PC-3 (cell line): Measurements from ENCODE around the gene LACRT. TPM values are rescaled to one million over a fixed set of nuclear protein-coding genes. Genes with fewer than 3 reads are reported as not detected.

ENCODE experiments used
- ATAC-seq: fragments of 200-7000 bp; cut with Tn5 transposase; 2 replicates; pipeline ENCODE4 v1.9.1; 2020; ENCODE audit warnings: mild to moderate bottlenecking, moderate library complexity
- BruUV-seq: library from RNA; stranded (reverse); fragments of 400-500 nt; replicated peaks from 2 replicates; lab custom pipeline; 2021; lab: Mats Ljungman, UMichigan
- CTCF ChIA-PET: fragments of 300-600 bp; sonication (Branson Sonifier 250); formaldehyde crosslinking; loops from one replicate; lab custom pipeline; 2022; ENCODE audit warnings: antibody characterized with exemption; lab: Charles Lee
- POLR2A ChIA-PET: fragments of 300-600 bp; sonication (Branson Sonifier 250); formaldehyde crosslinking; loops from one replicate; lab custom pipeline; 2022; ENCODE audit warnings: antibody characterized with exemption; ENCODE audit not compliant: unreplicated experiment; lab: Charles Lee
- DNase-seq: peaks from one replicate; pipeline ENCODE4 v3.0.0-alpha.2; 2015
- H2AFZ ChIP-seq: fragments of 300-600 bp; sonication (generic); 2 replicates; pipeline ENCODE4 v1.6.0; 2016; ENCODE audit warnings: antibody characterized with exemption, low read length
- H3F3A ChIP-seq: fragments of 300-600 bp; sonication (generic); one replicate; pipeline ENCODE4 v1.6.0; 2017; ENCODE audit warnings: antibody characterized with exemption, low read length, control low read depth, mild to moderate bottlenecking; ENCODE audit not compliant: unreplicated experiment
- H3K27ac ChIP-seq: fragments of 300-600 bp; sonication (generic); 2 replicates; pipeline ENCODE4 v1.5.1; 2016; ENCODE audit warnings: mild to moderate bottlenecking, low read length
- H3K27me3 ChIP-seq: fragments of 300-600 bp; sonication (generic); 2 replicates; pipeline ENCODE4 v1.6.1; 2016; ENCODE audit warnings: low read length, mixed read lengths
- H3K36me3 ChIP-seq: fragments of 300-600 bp; sonication (generic); 2 replicates; pipeline ENCODE4 v1.6.1; 2016; ENCODE audit warnings: low read depth, mixed run types, low read length, mixed read lengths
- H3K4me1 ChIP-seq: fragments of 300-600 bp; sonication (generic); 2 replicates; pipeline ENCODE4 v1.5.1; 2016; ENCODE audit warnings: low read length; ENCODE audit not compliant: insufficient read depth
- H3K4me2 ChIP-seq: fragments of 300-600 bp; sonication (generic); 2 replicates; pipeline ENCODE4 v1.6.0; 2016; ENCODE audit warnings: low read length
- H3K4me3 ChIP-seq: fragments of 300-600 bp; sonication (generic); 2 replicates; pipeline ENCODE4 v1.5.1; 2016; ENCODE audit warnings: mild to moderate bottlenecking, low read length, mixed read lengths
- H3K79me2 ChIP-seq: fragments of 300-600 bp; sonication (generic); 2 replicates; pipeline ENCODE4 v1.6.1; 2017; ENCODE audit warnings: low read length, mixed read lengths
- H3K9ac ChIP-seq: fragments of 300-600 bp; sonication (generic); 2 replicates; pipeline ENCODE4 v1.6.0; 2016; ENCODE audit warnings: mild to moderate bottlenecking, low read length
- H3K9me2 ChIP-seq: fragments of 300-600 bp; sonication (generic); replicated peaks from 2 replicates; pipeline ENCODE4 v1.6.1; 2016; ENCODE audit warnings: mixed run types, low read length, mixed read lengths
- H3K9me3 ChIP-seq: fragments of 300-600 bp; sonication (generic); 2 replicates; pipeline ENCODE4 v1.6.1; 2016; ENCODE audit warnings: low read length, mixed read lengths
- H4K20me1 ChIP-seq: fragments of 300-600 bp; sonication (generic); 2 replicates; pipeline ENCODE4 v1.6.1; 2016; ENCODE audit warnings: low read length, mixed read lengths
- EZH2 ChIP-seq: fragments of 300-600 bp; sonication (generic); IDR thresholded peaks from one replicate; pipeline ENCODE4 v1.6.1; 2017; ENCODE audit warnings: antibody characterized with exemption, mild to moderate bottlenecking, low read length; ENCODE audit not compliant: unreplicated experiment
- EZH2phosphoT487 ChIP-seq: fragments of 300-600 bp; sonication (generic); IDR thresholded peaks from 2 replicates; pipeline ENCODE4 v1.6.1; 2018; ENCODE audit warnings: mild to moderate bottlenecking, antibody characterized with exemption, low read length, borderline replicate concordance
- intact Hi-C: fragments of 100-400 bp; cut with micrococcal nuclease; formaldehyde crosslinking; loops from 2 replicates; pipeline ENCODE4 v1.9.0; 2023
- total RNA-seq: library from RNA; depleted of rRNA; stranded (reverse); fragments of >200 nt; gene quantifications from 2 replicates; pipeline ENCODE4 v1.2.3, GENCODE V29; 2014
- TF ChIP-seq, protein P1 (sequence below): fragments of 300-600 bp; sonication (generic); conservative IDR thresholded peaks from 2 replicates; pipeline ENCODE4 v1.5.1; 2017; ENCODE audit warnings: antibody characterized with exemption, low read depth, mild to moderate bottlenecking, low read length

The LACRT gene
- total RNA-seq, 1 experiment from 2014 or later: not detected

DNA sequence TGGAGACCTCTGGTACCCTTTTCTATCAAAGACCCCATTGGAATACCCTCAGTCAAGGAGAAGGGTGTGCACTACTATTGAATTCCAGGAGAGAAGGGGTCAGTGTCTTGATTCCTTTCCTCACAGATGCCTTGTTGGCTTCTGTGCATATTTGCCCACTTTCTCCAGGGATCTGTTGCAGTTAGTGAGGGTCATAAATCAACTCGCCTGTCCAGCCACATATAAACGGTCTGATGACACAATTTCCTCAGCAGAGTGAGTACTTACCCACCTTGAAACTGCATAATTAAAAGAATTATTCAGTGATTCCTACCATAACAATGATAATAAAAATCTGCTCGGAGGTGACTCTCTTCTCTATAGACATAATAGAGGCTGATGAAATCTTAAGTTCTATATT lies 27.3 kb upstream of the LACRT start:
- H3F3A ChIP-seq: no peaks in the 10 kb centered on the region
- no peaks in the 10 kb centered on the region for H3K9me2 ChIP-seq
- H2AFZ ChIP-seq: no peak overlapping the region
- ATAC-seq (no peak), DNase-seq (no peak)
- no peak for TF ChIP-seq EZH2
- TF ChIP-seq, protein P1, sequence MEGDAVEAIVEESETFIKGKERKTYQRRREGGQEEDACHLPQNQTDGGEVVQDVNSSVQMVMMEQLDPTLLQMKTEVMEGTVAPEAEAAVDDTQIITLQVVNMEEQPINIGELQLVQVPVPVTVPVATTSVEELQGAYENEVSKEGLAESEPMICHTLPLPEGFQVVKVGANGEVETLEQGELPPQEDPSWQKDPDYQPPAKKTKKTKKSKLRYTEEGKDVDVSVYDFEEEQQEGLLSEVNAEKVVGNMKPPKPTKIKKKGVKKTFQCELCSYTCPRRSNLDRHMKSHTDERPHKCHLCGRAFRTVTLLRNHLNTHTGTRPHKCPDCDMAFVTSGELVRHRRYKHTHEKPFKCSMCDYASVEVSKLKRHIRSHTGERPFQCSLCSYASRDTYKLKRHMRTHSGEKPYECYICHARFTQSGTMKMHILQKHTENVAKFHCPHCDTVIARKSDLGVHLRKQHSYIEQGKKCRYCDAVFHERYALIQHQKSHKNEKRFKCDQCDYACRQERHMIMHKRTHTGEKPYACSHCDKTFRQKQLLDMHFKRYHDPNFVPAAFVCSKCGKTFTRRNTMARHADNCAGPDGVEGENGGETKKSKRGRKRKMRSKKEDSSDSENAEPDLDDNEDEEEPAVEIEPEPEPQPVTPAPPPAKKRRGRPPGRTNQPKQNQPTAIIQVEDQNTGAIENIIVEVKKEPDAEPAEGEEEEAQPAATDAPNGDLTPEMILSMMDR: no peak
- no peak for TF ChIP-seq EZH2phosphoT487
- intact Hi-C loops: no loop called here
- POLR2A ChIA-PET: no interaction called here
- no peak overlapping the region for H3K27ac ChIP-seq
- H3K9ac ChIP-seq: no peak overlapping the region
- H3K4me2 ChIP-seq: no peak overlapping the region
- H3K9me3 ChIP-seq: no peaks in the 10 kb centered on the region
- H3K36me3 ChIP-seq: no peaks in the 10 kb centered on the region
- BruUV-seq: no TSS peak
- peaks cover 40% of the 10 kb centered on the region for H3K27me3 ChIP-seq
- H3K79me2 ChIP-seq: no peaks in the 10 kb centered on the region
- H4K20me1 ChIP-seq: no peaks in the 10 kb centered on the region
- H3K4me3 ChIP-seq: no peak overlapping the region
- no peaks in the 10 kb centered on the region for H3K4me1 ChIP-seq
- CTCF ChIA-PET: no interaction called here

DNA sequence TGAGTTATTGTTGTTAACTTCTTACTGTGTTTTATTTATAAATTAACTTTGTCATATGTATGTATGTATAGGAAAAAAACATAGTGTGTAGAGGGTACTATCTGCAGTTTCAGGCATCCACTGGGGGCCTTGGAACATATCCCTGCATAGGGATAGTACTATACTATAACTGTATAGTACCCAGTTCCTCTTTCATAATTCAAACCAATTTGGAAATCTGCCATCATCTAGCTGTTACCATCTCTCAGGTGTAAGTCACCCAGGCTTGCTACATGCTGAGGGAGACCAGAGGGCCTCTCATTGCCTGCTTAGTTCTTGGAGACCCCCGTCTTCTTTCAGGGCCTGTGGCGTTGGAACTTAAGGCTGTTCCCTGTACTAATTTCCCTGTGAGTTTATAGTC lies 26.4 kb upstream of the LACRT start:
- no peak overlapping the region for H2AFZ ChIP-seq
- CTCF ChIA-PET: no interaction called here

DNA sequence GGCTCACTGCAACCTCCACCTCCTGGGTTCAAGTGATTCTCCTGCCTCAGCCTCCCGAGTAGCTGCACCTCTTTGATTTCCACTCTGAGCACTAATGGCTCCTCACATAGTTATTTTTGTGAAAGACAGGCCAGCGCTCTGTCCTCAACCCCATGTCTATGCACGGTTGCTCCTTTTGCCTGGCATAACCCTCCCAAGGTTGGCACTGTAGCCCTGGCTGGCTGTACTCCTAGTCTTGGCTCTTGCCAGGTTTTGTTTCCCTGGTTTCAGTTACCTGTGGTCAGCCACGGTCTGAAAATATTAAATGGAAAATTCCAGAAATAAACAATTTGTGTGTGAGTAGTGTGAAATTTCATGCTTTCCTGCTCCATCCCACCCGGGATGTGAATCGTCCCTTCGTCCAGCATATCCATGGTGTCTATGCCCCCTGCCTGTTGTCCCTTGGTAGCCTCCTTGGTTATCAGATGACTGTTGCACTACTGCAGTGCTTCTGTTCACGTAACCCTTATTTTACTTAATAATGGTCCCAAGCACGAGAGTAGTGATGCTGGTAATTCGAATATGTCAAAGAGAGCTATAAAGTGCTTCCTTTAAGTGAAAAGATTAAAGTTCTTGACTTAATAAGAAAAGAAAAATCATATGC lies 25.7 kb upstream of the LACRT start:
- Histone ChIP-seq H3K79me2 (no peaks in the 10 kb centered on the region), H3K9me3 (no peaks in the 10 kb centered on the region), H3K4me1 (no peaks in the 10 kb centered on the region), H3K9ac (no peak overlapping the region), H3K4me2 (no peak overlapping the region), H3K36me3 (no peaks in the 10 kb centered on the region), H4K20me1 (no peaks in the 10 kb centered on the region), H3K27ac (no peak overlapping the region), H3K4me3 (no peak overlapping the region), H3K9me2 (no peaks in the 10 kb centered on the region), H3F3A (no peaks in the 10 kb centered on the region), H2AFZ (no peak overlapping the region), H3K27me3 (peaks cover 46% of the 10 kb centered on the region)
- ChIA-PET POLR2A (no interaction called here), CTCF (no interaction called here)
- intact Hi-C loops: no loop called here
- TF ChIP-seq EZH2: no peak
- TF ChIP-seq, protein P1: no peak
- no peak for TF ChIP-seq EZH2phosphoT487
- DNase-seq (no peak), ATAC-seq (no peak)
- no TSS peak for BruUV-seq

More for the DNA sequence above, 26.4 kb upstream of the LACRT start:
- H3K4me1 ChIP-seq: no peaks in the 10 kb centered on the region
- no peaks in the 10 kb centered on the region for H3K79me2 ChIP-seq
- ATAC-seq: no peak
- peaks cover 41% of the 10 kb centered on the region for H3K27me3 ChIP-seq
- intact Hi-C loops: no loop called here
- H3K27ac ChIP-seq: no peak overlapping the region
- BruUV-seq: no TSS peak
- TF ChIP-seq, protein P1: no peak
- no peaks in the 10 kb centered on the region for H4K20me1 ChIP-seq
- no peak overlapping the region for H3K9ac ChIP-seq
- no peaks in the 10 kb centered on the region for H3K36me3 ChIP-seq
- no peak for DNase-seq
- POLR2A ChIA-PET: no interaction called here
- H3K9me3 ChIP-seq: no peaks in the 10 kb centered on the region
- H3F3A ChIP-seq: no peaks in the 10 kb centered on the region
- no peak overlapping the region for H3K4me2 ChIP-seq
- no peak overlapping the region for H3K4me3 ChIP-seq
- H3K9me2 ChIP-seq: no peaks in the 10 kb centered on the region
